ENCODE measurements around the gene ADGRA1.

Gene ADGRA1

DNA sequence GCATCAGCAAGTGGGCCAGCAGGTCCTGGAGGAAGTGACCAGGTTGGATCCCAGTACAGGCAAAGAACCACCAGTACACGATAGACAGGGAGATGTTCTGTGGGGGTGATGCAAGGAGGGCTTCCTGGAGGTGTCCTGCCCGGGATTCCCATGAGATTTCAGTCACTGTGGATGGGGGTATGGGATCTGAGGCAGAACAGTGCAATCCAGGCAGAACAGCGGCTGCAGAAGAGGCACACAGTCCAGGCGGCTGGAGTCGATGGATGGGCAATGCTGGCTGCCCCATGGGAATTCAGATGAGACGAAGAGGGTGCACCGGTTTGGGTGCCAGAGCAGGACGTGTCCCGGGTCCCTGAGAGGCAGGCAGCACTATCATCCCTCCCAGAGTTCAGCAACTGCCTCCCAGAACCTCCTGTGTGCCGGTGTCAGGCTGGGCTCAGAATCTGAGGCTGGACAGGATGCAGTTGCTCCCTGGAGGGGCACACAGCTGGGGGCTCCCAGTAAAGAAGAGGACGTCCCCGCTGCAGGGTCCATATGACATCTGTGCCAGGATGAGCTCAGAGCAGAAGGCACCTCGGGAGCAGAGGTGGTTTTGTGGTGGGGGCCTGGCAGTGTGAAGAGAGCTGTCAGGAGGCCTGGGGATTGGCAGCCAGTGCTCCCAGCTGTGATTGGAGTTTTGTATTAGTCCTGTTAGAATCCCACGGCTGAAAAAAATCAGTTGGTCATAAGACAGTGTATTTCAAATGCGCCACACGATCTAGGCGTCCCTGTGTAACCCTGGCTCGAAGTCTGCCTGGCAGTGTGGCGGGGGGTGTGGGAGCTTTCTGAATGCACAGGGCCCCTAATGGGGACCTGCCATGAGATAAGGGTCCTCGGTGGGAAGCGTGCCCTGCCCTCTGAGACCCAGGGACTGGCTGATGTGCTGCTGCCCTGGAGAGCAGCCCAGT, 75.5 kb downstream of the ADGRA1 start:
- TF ChIP-seq NFIC (IDR thresholded peaks at IDR 0.05) (no peak), FOXM1 (IDR thresholded peaks at IDR 0.05; ENCODE audit: borderline replicate concordance, low read depth) (no peak), EGR1 (IDR thresholded peaks at IDR 0.05) (no peak), CREB1 (IDR thresholded peaks at IDR 0.05; ENCODE audit: low read depth) (no peak), TCF12 (IDR thresholded peaks at IDR 0.05; ENCODE audit: low read depth) (no peak), YY1 (IDR thresholded peaks at IDR 0.05; ENCODE audit: low read depth) (no peak), TEAD4 (IDR thresholded peaks at IDR 0.05) (no peak), RAD21 (IDR thresholded peaks at IDR 0.05; ENCODE audit: low read depth) (no peak), TAF1 (IDR thresholded peaks at IDR 0.05; ENCODE audit: low read depth) (no peak), CEBPB (IDR thresholded peaks at IDR 0.05) (no peak), EP300 (IDR thresholded peaks at IDR 0.05; ENCODE audit: borderline replicate concordance) (no peak), ZBTB7A (IDR thresholded peaks at IDR 0.05; ENCODE audit: low read depth) (no peak)
- TF ChIP-seq, protein P1, sequence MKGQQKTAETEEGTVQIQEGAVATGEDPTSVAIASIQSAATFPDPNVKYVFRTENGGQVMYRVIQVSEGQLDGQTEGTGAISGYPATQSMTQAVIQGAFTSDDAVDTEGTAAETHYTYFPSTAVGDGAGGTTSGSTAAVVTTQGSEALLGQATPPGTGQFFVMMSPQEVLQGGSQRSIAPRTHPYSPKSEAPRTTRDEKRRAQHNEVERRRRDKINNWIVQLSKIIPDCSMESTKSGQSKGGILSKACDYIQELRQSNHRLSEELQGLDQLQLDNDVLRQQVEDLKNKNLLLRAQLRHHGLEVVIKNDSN (IDR thresholded peaks at IDR 0.05), result no peak
- TF ChIP-seq, protein P2, sequence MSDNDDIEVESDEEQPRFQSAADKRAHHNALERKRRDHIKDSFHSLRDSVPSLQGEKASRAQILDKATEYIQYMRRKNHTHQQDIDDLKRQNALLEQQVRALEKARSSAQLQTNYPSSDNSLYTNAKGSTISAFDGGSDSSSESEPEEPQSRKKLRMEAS (IDR thresholded peaks at IDR 0.05), result no peak
- TF ChIP-seq, protein P3, sequence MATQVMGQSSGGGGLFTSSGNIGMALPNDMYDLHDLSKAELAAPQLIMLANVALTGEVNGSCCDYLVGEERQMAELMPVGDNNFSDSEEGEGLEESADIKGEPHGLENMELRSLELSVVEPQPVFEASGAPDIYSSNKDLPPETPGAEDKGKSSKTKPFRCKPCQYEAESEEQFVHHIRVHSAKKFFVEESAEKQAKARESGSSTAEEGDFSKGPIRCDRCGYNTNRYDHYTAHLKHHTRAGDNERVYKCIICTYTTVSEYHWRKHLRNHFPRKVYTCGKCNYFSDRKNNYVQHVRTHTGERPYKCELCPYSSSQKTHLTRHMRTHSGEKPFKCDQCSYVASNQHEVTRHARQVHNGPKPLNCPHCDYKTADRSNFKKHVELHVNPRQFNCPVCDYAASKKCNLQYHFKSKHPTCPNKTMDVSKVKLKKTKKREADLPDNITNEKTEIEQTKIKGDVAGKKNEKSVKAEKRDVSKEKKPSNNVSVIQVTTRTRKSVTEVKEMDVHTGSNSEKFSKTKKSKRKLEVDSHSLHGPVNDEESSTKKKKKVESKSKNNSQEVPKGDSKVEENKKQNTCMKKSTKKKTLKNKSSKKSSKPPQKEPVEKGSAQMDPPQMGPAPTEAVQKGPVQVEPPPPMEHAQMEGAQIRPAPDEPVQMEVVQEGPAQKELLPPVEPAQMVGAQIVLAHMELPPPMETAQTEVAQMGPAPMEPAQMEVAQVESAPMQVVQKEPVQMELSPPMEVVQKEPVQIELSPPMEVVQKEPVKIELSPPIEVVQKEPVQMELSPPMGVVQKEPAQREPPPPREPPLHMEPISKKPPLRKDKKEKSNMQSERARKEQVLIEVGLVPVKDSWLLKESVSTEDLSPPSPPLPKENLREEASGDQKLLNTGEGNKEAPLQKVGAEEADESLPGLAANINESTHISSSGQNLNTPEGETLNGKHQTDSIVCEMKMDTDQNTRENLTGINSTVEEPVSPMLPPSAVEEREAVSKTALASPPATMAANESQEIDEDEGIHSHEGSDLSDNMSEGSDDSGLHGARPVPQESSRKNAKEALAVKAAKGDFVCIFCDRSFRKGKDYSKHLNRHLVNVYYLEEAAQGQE (IDR thresholded peaks at IDR 0.05; ENCODE audit: low read depth), result no peak

DNA sequence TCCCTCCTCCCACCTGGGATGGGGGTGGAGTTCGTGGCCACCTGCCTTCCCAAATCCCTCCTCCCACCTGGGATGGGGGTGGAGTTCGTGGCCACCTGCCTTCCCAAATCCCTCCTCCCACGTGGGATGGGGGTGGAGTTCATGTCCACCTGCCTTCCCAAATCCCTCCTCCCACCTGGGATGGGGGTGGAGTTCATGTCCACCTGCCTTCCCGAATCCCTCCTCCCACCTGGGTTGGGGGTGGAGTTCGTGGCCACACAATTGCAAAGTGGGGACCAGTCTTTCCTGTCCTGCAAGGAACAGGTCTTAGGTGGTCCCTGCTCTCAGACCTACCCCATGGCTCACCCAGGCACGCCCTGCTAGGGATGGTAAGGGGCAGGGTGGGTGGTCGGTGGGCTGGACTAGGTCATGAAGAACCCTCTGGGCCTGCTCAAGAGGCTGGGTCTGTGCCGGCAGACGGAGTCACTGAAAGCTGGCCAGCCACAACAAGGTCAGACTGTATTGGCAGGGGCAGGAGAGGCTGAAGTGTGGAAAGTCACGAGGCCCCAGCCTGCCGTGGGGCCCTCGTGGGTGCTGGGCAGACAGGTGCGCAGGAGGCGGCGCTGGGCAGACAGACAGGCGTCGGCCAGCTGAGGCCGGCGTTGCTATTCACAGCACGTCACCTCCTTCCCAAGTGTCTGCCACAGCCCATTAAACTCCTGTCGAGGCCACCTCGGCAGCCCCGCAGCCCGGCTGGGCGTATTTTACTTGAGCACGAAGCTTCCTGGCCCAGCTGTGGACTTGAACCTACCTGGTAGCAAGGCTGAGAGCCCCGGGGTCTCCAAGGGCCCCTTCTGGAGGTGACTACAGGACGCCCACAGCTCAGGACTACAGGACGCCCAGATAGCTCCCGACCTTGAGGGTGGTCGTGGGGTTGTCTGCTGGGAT, 76.4 kb downstream of the ADGRA1 start:
- TF ChIP-seq YY1 (IDR thresholded peaks at IDR 0.05; ENCODE audit: low read depth) (no peak), NFIC (IDR thresholded peaks at IDR 0.05) (no peak), EGR1 (IDR thresholded peaks at IDR 0.05) (no peak)
- TF ChIP-seq, protein P2 (IDR thresholded peaks at IDR 0.05), result peak; percentile 34; the same call in 1 of the 2 replicates
- TF ChIP-seq, protein P1 (IDR thresholded peaks at IDR 0.05), result peak; percentile 32; the same call in 1 of the 2 replicates

DNA sequence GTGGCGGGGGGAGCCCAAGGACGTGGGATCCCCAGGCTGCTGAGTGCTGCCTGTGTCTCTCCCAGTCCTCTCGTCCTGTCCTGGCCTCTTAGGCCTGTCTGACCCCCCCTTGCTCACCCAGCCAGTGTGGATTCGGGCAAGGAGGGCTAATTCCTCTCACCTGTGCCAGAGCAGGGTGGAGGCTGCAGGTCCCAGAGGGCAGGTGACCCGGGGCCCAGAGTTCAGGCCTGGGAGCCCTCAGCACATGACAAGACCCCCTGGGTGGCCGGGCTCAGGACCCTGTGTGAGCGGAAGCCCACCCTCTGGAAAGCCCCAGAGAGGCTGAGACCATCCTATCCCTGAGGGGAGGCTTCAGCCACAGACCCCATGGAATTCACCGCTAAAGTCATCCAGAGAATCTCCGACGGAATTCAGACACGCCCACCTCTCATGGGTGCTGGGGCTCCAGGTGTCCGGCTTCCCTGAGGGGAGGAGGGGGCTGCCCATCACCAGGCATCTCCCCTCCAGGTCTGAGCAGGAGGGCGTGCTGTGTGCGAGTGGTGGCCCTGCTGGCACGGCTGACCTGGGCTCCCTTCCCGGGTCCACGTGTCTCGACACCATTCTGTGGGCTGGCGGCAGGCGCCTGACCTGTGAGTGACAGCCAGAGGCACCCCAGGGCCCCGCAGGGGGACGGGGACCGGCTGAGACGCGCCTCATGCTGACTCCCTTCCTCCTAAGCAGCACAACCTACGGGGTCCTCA, 77.3 kb downstream of the ADGRA1 start:
- TF ChIP-seq, protein P3 (IDR thresholded peaks at IDR 0.05; ENCODE audit: low read depth), result no peak
- TF ChIP-seq, protein P2 (IDR thresholded peaks at IDR 0.05), result no peak
- no peak for TF ChIP-seq TEAD4 (IDR thresholded peaks at IDR 0.05)

DNA sequence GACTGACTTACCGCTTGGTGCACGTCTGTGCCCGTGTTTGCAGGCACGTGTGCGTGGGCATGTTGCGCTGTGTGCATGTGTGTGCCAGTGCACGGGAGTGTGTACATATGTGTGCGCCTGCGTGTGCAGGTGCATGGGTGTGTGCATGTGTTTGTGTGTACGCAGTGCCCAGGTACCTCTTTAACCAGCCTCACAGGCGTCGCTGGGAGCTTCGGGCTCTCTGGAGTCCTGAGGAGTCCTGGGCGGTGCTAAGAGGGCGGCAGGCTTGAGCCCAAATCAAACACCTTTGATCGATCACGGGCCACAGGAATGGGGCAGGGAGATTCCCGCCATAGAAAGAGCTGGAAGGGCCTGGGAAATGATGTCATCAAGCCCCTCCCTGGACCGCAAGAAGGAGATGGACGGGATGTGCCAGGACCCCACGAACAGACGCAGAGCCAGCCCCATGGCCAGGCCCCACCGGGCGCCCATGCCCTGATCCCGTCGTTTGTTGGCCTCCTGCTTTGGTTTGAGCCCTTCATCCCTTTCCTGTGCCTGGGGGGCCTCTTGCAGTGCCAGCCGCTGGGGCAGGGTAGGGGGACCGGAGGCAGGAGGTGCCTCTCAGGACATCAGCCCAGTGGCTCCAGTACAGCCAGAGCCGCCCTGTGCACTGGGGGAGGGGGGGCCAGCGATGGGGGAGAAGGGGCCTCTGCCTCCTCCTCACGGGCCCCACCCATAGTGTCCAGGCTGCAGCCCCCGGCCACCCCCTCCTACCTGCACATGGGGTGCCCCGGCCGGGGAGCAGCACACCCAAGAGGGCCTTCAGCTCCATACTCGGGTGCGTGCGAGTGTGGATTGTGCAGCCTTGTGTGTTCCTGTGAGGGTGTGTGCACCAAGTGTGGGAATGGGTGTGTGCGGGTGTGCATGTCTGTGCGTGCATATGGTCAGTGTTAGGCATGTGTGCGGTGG, 78.1 kb downstream of the ADGRA1 start:
- no peak for TF ChIP-seq CEBPB (IDR thresholded peaks at IDR 0.05)
- no peak for TF ChIP-seq EP300 (IDR thresholded peaks at IDR 0.05; ENCODE audit: borderline replicate concordance)
- no peak for TF ChIP-seq EGR1 (IDR thresholded peaks at IDR 0.05)
- no peak for TF ChIP-seq TCF12 (IDR thresholded peaks at IDR 0.05; ENCODE audit: low read depth)
